MM.1S (cell line): ENCODE results near the gene EFTUD2.

Source experiments
- EZH2 ChIP-seq: fragments of 300-600 bp; sonication (generic); optimal IDR thresholded peaks from 2 replicates; pipeline ENCODE3; 2017; ENCODE audit warnings: low read depth, mild to moderate bottlenecking, antibody characterized with exemption, low read length, mixed read lengths
- EZH2phosphoT487 ChIP-seq: fragments of 300-600 bp; sonication (generic); IDR thresholded peaks from 2 replicates; pipeline ENCODE4 v1.6.1; 2018; ENCODE audit warnings: antibody characterized with exemption, low read length
- TF ChIP-seq, protein P1 (sequence below): fragments of 300-600 bp; sonication (generic); IDR thresholded peaks from 2 replicates; pipeline ENCODE4 v1.5.1; 2016; ENCODE audit warnings: antibody characterized with exemption, low read length, mixed read lengths

DNA sequence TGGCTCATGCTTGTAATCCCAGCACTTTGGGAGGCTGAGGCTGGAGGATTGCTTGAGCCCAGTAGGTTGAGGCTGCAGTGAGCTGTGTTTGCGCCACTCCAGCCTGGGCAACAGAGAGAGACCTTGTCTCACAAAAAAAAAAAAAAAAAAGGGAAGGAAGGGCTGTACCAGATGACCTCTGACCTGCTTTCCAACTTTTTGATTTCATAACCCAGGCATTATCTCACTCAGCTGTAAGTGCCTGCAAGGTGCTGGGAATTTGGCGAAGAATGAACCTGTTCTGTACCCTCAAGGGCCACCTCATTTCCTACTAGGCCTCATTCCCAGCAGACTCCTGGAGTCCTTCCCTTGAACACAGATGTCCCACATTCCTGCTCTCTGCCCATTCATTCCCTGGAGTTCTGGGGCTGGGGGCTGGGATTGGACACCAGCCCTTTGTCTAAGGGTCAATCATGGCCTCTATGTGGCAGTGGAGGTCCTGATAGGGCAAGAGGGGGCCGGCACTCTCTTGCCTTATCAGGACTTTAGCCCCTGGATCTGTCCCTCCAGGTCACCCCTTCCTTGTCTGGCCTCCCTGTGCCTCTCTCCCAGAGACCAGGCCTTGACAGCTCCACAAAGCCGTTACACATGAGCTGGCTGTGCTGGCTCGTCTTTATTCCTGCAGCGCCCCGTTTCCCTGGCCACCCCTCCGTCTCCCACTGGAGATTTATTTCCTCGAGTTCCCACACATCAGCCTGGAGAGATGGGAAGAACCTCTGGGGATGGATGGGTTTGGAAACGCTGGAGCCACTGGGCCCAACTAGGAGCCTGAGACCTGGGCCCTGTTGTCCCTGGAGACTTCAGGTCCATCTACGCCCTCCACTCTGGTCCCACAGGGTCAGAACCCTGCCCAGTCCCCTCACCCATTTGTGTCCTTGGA is 16.9 kb upstream of the EFTUD2 start:
- TF ChIP-seq, protein P1, sequence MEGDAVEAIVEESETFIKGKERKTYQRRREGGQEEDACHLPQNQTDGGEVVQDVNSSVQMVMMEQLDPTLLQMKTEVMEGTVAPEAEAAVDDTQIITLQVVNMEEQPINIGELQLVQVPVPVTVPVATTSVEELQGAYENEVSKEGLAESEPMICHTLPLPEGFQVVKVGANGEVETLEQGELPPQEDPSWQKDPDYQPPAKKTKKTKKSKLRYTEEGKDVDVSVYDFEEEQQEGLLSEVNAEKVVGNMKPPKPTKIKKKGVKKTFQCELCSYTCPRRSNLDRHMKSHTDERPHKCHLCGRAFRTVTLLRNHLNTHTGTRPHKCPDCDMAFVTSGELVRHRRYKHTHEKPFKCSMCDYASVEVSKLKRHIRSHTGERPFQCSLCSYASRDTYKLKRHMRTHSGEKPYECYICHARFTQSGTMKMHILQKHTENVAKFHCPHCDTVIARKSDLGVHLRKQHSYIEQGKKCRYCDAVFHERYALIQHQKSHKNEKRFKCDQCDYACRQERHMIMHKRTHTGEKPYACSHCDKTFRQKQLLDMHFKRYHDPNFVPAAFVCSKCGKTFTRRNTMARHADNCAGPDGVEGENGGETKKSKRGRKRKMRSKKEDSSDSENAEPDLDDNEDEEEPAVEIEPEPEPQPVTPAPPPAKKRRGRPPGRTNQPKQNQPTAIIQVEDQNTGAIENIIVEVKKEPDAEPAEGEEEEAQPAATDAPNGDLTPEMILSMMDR, result no peak
- TF ChIP-seq EZH2phosphoT487 (no peak), EZH2 (no peak)
